ENCODE data around the gene CTSD. TPM values are rescaled to one million over a fixed set of nuclear protein-coding genes. Genes with fewer than 3 reads are reported as not detected.

Gene CTSD
- total RNA-seq, 1 experiment from 2014 or later = 158 TPM

GRCh38 chr11:1743585-1744136 is 20.1 kb downstream of the CTSD start:
- Mint-ChIP-seq H3K4me3 (no peak overlapping the region), H3K27ac (no peak overlapping the region), H3K4me1 (no peaks in the 10 kb centered on the region), H3K27me3 (ENCODE audit: low read depth) (peaks cover 33% of the 10 kb centered on the region), H3K9me3 (peaks cover 4 to 9% of the 10 kb centered on the region in 2 experiments; a peak in 4 of 5 replicates), H3K36me3 (ENCODE audit: insufficient read depth in 1 of 3, low read depth in 3 of 3) (peaks cover 0 to 4% (median 0%) of the 10 kb centered on the region in 3 experiments; a peak in 2 of 7 replicates)
- no peak overlapping the region for H3K56ac ChIP-seq (ENCODE audit: insufficient read length, low read depth, low read length)
- H3K9me3 ChIP-seq (ENCODE audit: control insufficient read depth, low read depth, low read length) = no peaks in the 10 kb centered on the region
- H3K9ac ChIP-seq (ENCODE audit: extremely low read depth, insufficient read length, low read length) = no peak overlapping the region
- H2BK120ac ChIP-seq (ENCODE audit: low read depth, low read length, poor library complexity, severe bottlenecking) = no peak overlapping the region
- H3K4ac ChIP-seq (ENCODE audit: low read depth, low read length) = no peak overlapping the region
- peaks cover 7% of the 10 kb centered on the region; the same call in 1 of the 2 replicates for H3K27me3 ChIP-seq (ENCODE audit: insufficient read depth, low read length)
- no peak overlapping the region for H2BK12ac ChIP-seq (ENCODE audit: insufficient read length, low read depth, low read length)
- H3K4me1 ChIP-seq (ENCODE audit: insufficient read depth, low read length) = no peaks in the 10 kb centered on the region
- WGBS (ENCODE audit: extremely low coverage, insufficient read length, low lambda C conversion rate) = no CpG with 5 or more reads among the region's 10 CpGs
- H3K14ac ChIP-seq (ENCODE audit: insufficient read depth, low read length) = no peak overlapping the region
- no peak overlapping the region for H2BK15ac ChIP-seq (ENCODE audit: low read depth, low read length)
- H2AK5ac ChIP-seq (ENCODE audit: insufficient read length, low read length) = no peak overlapping the region
- H3T11ph ChIP-seq (ENCODE audit: low read length) = no peak overlapping the region
- H4K5ac ChIP-seq (ENCODE audit: insufficient read length, low read depth, low read length) = no peak overlapping the region
- H3K18ac ChIP-seq (ENCODE audit: insufficient read length, low read depth, low read length) = no peak overlapping the region
- peaks cover 2% of the 10 kb centered on the region for H3K23me2 ChIP-seq (ENCODE audit: insufficient read length, low read depth, low read length, poor library complexity, severe bottlenecking)
- no peak overlapping the region for H2BK5ac ChIP-seq (ENCODE audit: insufficient read length, low read length)
- peaks cover 11% of the 10 kb centered on the region for H4K20me1 ChIP-seq (ENCODE audit: control insufficient read depth, insufficient read depth, insufficient read length)
- no peak overlapping the region for H2BK20ac ChIP-seq (ENCODE audit: low read depth, low read length, poor library complexity, severe bottlenecking)
- H2AFZ ChIP-seq (ENCODE audit: low read length) = no peak overlapping the region
- no peak overlapping the region for H4K8ac ChIP-seq (replicated peaks; ENCODE audit: insufficient read length, low read depth, low read length)
- H3K79me1 ChIP-seq (ENCODE audit: insufficient read depth, low read depth, low read length, poor library complexity, severe bottlenecking) = no peaks in the 10 kb centered on the region
- no peak overlapping the region for H3K27ac ChIP-seq (ENCODE audit: insufficient read length, low read depth, low read length)
- DNase-seq = no peak
- no peak overlapping the region for H3K23ac ChIP-seq (ENCODE audit: insufficient read length, low read depth, low read length)
- no peak overlapping the region for H4K91ac ChIP-seq (ENCODE audit: insufficient read length, low read depth, low read length)
- no peak for TF ChIP-seq CTCF (conservative IDR thresholded peaks at IDR 0.05)
- H3K4me2 ChIP-seq (ENCODE audit: insufficient read depth, insufficient read length, low read length) = no peak overlapping the region
- no peaks in the 10 kb centered on the region for H3K79me2 ChIP-seq (ENCODE audit: insufficient read depth, low read length)
